ENCODE measurements around the gene TMCC3.
A peak's percentile ranks its signal among the peaks of the same experiment; 100 is the strongest.

- TF ChIP-seq CTCF (conservative IDR thresholded peaks at IDR 0.05 in 1 of 2, IDR thresholded peaks at IDR 0.05 in 1 of 2; ENCODE audit: extremely low read depth in 1 of 2, insufficient read depth in 1 of 2, low read depth in 1 of 2, low read length in 2 of 2) = peak; percentile 62 to 83
- TF ChIP-seq EZH2 (IDR thresholded peaks at IDR 0.05; ENCODE audit: borderline replicate concordance, low read length) = no peak
Observed at GRCh38 chr12:94603434-94604365, 46.7 kb downstream of the TMCC3 start.

All from mammary epithelial cell (primary cell).